ENCODE measurements around the gene FAM3A. TPM values are rescaled to one million over a fixed set of nuclear protein-coding genes. Genes with fewer than 3 reads are reported as not detected.
A peak's percentile ranks its signal among the peaks of the same experiment; 100 is the strongest.

Gene FAM3A
- total RNA-seq, 2 experiments from 2014 or later, result 17.8 to 21.4 TPM

- intact Hi-C loops (cut with micrococcal nuclease), result loop anchor here (2.0 kb wide), 1 partner anchor 20 kb away; the partner anchor contains the start of gene LAGE3
- no peak overlapping the region for H3K27ac Mint-ChIP-seq
- CTCF ChIA-PET, result interaction anchor here (0.7 kb wide), 1 partner anchor 1426 kb away, joined by 3 read pairs; no protein-coding TSS in a partner anchor
- H3K4me1 Mint-ChIP-seq (ENCODE audit: low read depth), result peaks cover 12% of the 10 kb centered on the region
- H3K4me3 Mint-ChIP-seq, result peak overlapping the region; percentile 73
- H3K27me3 Mint-ChIP-seq (ENCODE audit: low read depth), result no peaks in the 10 kb centered on the region
- no peak for DNase-seq
- H3K9me3 Mint-ChIP-seq, result no peaks in the 10 kb centered on the region
- no peaks in the 10 kb centered on the region for H3K36me3 Mint-ChIP-seq (ENCODE audit: low read depth)
These were observed 56.9 kb downstream of the FAM3A start for GRCh38 chrX:154458954-154459778.

- DNase-seq, result peak; percentile 41
- Mint-ChIP-seq H3K4me3 (peak within 1 kb of the TSS; percentile 91), H3K4me1 (ENCODE audit: low read depth) (peaks cover 12% of the 10 kb centered on the region), H3K27ac (peak within 1 kb of the TSS; percentile 63), H3K36me3 (ENCODE audit: low read depth) (no peaks in the 10 kb centered on the region), H3K27me3 (ENCODE audit: low read depth) (no peaks in the 10 kb centered on the region), H3K9me3 (no peaks in the 10 kb centered on the region)
- CTCF ChIA-PET, result no interaction called here
- intact Hi-C loops (cut with micrococcal nuclease), result loop anchor here (2.0 kb wide), 1 partner anchor 20 kb away; the partner anchor contains the start of gene LAGE3
These were observed 57.7 kb downstream of the FAM3A start, which contains the start of gene PLXNA3 for GRCh38 chrX:154458116-154458953. Gene PLXNA3 (plus strand): TSS chrX:154458281. CDS start chrX:154460184, 1,903 bp downstream.

- intact Hi-C loops (cut with micrococcal nuclease), result loop anchor here (2.0 kb wide), 1 partner anchor 21 kb away; the partner anchor contains the start of gene LAGE3
- H3K4me1 Mint-ChIP-seq (ENCODE audit: low read depth), result peaks cover 12% of the 10 kb centered on the region
- peak overlapping the region; percentile 63 for H3K27ac Mint-ChIP-seq
- peaks cover 2% of the 10 kb centered on the region for H3K36me3 Mint-ChIP-seq (ENCODE audit: low read depth)
- H3K4me3 Mint-ChIP-seq, result peak overlapping the region; percentile 91
- DNase-seq, result peak; percentile 40
- CTCF ChIA-PET, result no interaction called here
- H3K9me3 Mint-ChIP-seq, result no peaks in the 10 kb centered on the region
- no peaks in the 10 kb centered on the region for H3K27me3 Mint-ChIP-seq (ENCODE audit: low read depth)
These were observed 58.4 kb downstream of the FAM3A start for GRCh38 chrX:154457491-154458115.

Other genes with a start within 250 kb of the FAM3A start
- gene TEX28, start 221.1 kb downstream of the FAM3A start, total RNA-seq, result not detected
- not detected for gene TKTL1, start 220.4 kb downstream of the FAM3A start, total RNA-seq
- gene FLNA, start 141.6 kb downstream of the FAM3A start, total RNA-seq, result 100 to 1,000 TPM; 398 to 404 TPM
- gene EMD, start 136.9 kb downstream of the FAM3A start, total RNA-seq, result 10 to 100 TPM; 62.7 to 70.0 TPM
- 1,000 to 10,000 TPM; 3,331 to 3,466 TPM for gene RPL10, start 117.9 kb downstream of the FAM3A start, total RNA-seq
- gene DNASE1L1, start 107.0 kb downstream of the FAM3A start, total RNA-seq, result 1 to 10 TPM; 7.9 to 9.0 TPM
- gene TAFAZZIN, start 104.7 kb downstream of the FAM3A start, total RNA-seq, result 10 to 100 TPM; 63.7 to 66.5 TPM
- gene ATP6AP1, start 87.6 kb downstream of the FAM3A start, total RNA-seq, result 10 to 100 TPM; 20.3 to 21.1 TPM
- 10 to 100 TPM; 93.6 to 96.9 TPM for gene GDI1, start 79.1 kb downstream of the FAM3A start, total RNA-seq
- 10 to 100 TPM; 39.7 to 43.7 TPM for gene FAM50A, start 72.1 kb downstream of the FAM3A start, total RNA-seq
- gene PLXNA3, start 58.0 kb downstream of the FAM3A start, total RNA-seq, result 1 to 10 TPM; 5.9 to 7.6 TPM
- 10 to 100 TPM; 42.3 to 42.8 TPM for gene LAGE3, start 37.0 kb downstream of the FAM3A start, total RNA-seq
- gene UBL4A, start 29.6 kb downstream of the FAM3A start, total RNA-seq, result 10 to 100 TPM; 37.4 to 38.2 TPM
- 1 to 10 TPM; 6.7 to 6.9 TPM for gene SLC10A3, start 25.6 kb downstream of the FAM3A start, total RNA-seq
- 10 to 100 TPM; 63.7 to 64.4 TPM for gene G6PD, start 30.6 kb upstream of the FAM3A start, total RNA-seq
- 10 to 100 TPM; 42.2 to 42.6 TPM for gene IKBKG, start 31.4 kb upstream of the FAM3A start, total RNA-seq
- gene CTAG1A, start 68.9 kb upstream of the FAM3A start, total RNA-seq, result not detected
- gene CTAG1B, start 103.0 kb upstream of the FAM3A start, total RNA-seq, result not detected
- not detected for gene CTAG2, start 137.3 kb upstream of the FAM3A start, total RNA-seq
- gene GAB3, start 234.8 kb upstream of the FAM3A start, total RNA-seq, result 1 to 10 TPM; 1.0 to 1.4 TPM
- 100 to 1,000 TPM; 124 to 127 TPM for gene DKC1, start 246.6 kb upstream of the FAM3A start, total RNA-seq